NCI-H1694 (cell line): ENCODE results near the gene NXPE3.
A peak's percentile ranks its signal among the peaks of the same experiment; 100 is the strongest.
"Not testable (repeated sequence)": the region's sequence is repeated elsewhere in the genome, so short reads cannot be mapped to it uniquely, and the experiment has no call there.

Source experiments
- DNase-seq: peaks from one replicate; lab custom pipeline; 2025; lab: John Stamatoyannopoulos, UW

Gene NXPE3

DNA sequence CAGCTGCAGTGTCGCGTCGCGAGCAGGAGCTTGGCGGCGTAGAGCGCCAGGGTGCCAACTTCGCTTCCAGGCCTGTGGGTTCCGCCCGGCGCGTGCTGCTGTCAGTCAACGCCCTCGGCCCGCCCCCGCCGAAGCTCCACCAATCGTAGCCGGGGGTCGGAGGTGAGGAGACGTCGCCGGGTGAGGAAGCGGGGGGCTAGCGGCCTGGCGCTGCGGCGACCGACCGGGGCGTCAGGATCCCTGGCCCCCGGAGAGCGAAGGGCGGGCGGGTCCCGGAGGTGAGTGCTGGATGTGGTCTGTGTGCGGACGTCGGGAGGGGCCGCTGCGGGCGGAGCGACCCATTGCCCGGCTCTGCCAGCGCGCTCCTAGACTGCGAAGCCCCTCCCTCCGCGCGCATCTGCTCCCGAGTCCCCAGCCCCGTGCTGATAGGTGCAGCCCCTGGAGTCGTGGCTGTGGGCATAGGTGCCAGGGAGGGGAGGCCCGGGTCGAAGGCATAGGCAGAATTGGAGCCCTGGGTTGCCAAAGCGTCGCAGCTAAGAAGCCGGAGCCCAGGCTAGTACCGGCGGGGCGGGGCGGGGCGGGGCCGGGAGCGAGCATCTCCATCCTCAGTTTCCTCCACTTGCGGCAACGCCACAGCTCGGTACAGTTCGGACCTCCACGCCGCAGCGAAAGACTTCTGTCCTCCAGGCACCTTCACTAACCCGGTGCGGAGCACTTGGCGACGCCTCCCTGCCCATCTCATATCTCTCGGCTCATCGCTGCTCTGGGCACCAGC lies at the start of gene NXPE3:
NXPE3 (plus strand) TSS at position 165 of the 775 bp plus-strand sequence. CDS start 6,386 bp downstream, outside the sequence.
- peak; percentile 70 for DNase-seq

DNA sequence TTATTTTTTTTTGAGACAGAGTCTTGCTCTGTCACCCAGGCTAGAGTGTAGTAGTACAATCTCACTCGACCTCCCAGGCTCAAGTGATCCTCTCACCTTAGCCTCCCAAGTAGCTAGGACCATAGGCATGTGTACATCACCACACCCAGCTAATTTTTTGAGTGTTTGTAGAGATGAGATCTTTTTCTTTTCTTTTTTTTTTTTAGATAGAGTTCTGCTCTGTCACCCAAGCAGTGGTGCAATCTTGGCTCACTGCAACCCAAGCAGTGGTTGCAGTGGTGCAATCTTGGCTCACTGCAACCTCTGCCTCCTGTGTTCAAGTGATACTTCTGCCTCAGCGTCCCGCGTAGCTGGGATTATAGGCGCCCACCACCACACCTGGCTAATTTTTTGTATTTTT lies 49.4 kb upstream of the NXPE3 start:
- DNase-seq = no peak

DNA sequence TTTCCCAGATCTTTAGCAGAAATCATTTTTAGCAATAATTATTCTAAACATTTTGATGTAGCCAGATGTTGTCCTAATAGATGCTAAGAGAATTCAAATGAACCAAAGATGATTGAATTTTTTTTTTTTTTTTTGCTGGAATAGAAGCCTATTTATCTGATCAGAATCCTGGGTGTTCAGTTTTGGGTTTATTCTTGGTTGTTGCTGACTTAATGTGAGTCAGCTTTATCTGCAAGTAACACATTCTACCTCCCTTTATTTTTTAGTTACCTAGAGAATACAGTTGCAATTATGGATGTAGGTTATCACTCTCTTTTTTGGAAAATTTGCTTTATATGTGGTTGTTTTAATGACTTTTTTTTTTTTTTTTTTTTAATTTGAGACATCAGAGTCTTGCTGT lies 48.2 kb upstream of the NXPE3 start:
- no peak for DNase-seq

DNA sequence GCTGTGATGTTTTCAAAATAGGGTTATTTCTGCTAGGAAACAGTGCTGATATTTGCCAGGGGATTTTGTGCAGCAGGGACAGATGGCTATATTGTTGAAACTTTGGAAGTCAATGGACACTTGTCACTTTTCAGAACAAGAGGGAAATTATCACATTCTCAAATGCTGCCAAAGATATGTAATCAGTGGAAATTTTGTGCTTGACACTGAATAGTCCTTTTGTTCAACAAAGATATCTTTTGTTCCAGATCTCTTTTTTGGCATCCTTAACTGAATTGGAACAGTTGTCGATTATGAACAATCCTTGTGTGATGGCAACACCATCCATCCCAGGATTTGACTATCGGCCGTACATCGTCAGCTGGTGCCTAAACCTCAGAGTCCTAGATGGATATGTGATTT lies 46.8 kb upstream of the NXPE3 start:
- no peak for DNase-seq

DNA sequence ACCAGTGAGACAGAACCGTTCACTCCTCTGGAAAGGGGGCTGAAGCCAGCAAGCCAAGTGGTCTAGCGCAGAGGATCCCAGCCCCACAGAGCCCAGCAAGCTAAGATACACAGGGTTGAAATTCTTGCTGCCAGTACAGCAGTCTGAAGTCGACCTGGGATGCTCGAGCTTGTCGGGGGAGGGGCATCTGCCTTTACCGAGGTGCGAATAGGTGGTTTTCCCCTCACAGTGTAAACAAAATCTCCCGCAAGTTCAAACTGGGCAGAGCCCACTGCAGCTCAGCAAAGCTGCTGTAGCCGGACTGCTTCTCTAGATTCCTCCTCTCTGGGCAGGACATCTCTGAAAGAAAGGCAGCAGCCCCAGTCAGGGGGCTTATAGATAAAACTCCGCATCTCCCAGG lies 43.2 kb upstream of the NXPE3 start:
- DNase-seq = no peak

DNA sequence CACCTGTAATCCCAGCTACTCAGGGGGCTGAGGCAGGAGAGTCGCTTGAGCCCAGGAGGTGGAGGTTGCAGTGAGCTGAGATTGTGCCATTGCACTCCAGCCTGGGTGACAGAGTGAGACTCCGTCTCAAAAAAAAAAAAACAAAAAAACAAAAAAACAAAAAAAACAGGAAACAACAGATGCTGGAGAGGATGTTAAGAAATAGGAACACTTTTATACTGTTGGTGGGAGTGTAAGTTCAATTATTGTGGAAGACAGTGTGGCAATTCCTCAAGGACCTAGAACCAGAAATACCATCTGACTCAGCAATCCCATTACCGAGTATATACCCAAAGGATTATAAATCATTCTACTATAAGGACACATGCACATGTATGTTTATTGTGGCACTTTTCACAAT lies 37.1 kb upstream of the NXPE3 start:
- not testable (repeated sequence) for DNase-seq

DNA sequence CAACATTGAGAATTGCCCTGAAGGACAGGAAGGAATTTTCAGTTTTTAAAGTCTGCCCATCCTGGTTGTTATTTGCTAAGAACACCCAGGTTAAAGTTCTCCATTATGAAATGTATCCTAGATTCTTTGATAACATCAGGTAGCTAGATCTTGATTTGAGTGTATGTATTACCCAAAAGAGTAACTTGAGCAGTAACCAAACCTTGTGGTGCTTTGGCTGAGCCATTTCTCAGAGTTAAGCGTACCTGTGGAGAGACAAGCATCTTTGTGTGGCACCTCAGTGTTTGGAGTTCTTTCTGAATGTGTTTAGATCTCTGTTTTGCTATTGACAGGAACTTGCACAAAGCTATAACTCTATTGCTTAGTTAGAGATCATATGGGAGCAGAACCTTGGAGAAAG lies 34.2 kb upstream of the NXPE3 start:
- DNase-seq = no peak

DNA sequence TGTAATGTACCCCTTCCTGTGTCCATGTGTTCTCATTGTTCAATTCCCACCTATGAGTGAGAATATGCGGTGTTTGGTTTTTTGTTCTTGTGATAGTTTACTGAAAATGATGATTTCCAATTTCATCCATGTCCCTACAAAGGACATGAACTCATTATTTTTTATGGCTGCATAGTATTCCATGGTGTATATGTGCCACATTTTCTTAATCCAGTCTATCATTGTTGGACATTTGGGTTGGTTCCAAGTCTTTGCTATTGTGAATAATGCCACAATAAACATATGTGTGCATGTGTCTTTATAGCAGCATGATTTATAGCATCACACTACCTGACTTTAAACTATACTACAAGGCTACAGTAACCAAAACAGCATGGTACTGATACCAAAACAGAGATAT lies 33.1 kb upstream of the NXPE3 start:
- DNase-seq = not testable (repeated sequence)

DNA sequence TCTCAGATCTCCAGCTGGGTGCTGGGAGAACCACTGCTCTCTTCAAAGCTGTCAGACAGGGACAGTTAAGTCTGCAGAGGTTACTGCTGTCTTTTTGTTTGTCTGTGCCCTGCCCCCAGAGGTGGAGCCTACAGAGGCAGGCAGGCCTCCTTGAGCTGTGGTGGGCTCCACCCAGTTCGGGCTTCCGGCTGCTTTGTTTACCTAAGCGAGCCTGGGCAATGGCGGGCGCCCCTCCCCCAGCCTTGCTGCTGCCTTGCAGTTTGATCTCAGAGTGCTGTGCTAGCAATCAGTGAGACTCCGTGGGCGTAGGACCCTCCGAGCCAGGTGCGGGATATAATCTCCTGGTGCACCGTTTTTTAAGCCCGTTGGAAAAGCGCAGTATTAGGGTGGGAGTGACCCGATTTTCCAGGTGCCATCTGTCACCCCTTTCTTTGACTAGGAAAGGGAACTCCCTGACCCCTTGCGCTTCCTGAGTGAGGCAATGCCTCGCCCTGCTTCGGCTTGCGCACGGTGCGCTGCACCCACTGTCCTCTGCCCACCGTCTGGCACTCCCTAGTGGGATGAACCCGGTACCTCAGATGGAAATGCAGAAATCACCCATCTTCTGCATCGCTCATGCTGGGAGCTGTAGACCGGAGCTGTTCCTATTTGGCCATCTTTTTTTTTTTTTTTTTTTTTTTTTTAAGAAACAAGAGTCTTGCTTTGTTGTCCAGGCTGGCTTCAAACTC lies 25.5 kb upstream of the NXPE3 start:
- not testable (repeated sequence) for DNase-seq

DNA sequence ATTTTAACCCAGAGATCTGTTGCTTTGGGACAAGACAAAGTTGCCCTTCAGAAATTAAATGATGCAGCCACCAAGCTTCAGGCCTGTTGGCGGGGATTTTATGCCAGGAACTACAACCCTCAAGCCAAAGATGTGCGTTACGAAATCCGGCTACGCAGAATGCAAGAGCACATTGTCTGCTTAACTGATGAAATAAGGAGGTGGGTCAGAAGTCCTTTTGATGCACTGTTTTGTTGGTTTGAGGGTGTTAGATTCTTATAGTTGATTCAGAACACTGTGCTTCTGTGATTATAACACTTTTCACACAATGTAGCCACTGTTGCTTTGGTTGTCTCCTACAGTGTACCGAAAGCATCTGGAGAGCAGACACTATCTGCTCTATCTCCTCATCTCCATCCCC lies 20.8 kb upstream of the NXPE3 start:
- no peak for DNase-seq

DNA sequence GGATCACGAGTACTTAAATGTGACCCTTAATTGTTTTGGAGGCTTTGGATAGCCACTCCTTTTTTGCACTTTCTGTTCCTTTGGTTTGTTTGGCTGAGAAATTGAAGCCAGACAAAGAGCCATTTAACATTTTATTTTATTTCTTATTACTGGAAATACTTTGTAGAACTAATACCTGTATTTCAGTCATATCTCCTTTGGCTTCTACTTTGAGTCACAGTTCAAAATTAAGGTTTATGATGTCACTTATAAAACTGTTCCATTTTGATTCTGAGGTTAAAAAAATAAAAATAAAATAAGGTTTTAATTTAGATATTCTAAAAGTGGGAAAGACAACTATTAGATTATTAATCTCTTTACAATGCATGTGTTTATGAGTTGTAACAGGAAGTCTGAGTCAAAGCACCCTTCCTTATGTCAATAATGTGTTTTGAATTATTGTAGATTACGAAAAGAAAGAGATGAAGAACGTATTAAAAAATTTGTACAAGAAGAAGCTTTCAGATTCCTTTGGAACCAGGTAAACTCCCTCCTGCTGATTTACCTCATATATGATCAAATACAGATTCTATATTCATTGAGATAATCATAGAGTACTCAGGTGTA lies 16.9 kb upstream of the NXPE3 start:
- no peak for DNase-seq

DNA sequence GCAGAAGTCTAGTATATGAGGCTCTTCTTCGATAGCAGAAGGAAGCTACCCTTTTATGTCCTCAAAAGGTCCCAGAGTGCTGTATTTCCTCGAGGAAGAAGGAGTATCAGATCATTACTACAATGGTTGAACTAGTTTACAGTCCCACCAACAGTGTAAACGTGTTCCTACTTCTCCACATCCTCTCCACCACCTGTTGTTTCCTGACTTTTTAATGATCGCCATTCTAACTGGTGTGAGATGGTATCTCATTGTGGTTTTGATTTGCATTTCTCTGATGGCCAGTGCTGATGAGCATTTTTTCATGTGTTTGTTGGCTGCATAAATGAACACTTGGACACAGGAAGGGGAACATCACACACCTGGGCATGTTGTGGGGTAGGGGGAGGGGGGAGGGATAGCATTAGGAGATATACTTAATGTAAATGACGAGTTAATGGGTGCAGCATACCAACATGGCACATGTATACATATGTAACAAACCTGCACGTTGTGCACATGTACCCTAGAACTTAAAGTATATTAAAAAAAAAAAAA lies 1.2 kb upstream of the NXPE3 start:
- DNase-seq = not testable (repeated sequence)

DNA sequence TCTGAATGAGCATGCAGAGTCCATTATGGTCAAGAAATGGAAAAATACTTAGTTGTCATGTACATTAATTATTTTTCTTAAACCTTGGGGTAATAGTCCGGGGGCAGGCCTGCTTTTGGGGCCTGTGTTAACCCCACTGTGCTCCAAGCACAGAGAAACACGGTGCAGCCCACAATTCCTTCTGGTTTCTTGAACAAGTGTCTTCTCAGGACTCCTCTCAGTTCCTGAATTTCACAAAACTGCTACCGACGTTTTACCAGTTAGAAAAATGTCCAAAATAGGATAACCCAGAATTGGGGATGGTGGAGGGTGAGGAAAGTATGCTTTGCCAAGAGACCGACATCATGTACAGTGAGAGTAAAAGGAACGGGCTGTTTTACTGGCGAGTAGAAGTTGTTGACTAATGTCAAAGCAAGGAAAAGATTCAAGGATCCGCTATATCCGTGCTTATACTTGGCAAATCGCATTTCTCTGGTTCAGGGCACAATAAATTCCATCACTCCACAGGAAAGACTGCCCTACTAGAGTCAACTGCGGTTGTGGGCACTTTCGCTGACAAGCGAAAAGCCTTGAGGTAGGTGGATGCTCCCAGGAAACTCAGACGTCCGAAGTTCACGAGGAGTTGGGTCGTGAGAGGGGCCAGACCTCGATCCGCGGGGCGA lies 495 bp upstream of the NXPE3 start:
- DNase-seq = no peak

DNA sequence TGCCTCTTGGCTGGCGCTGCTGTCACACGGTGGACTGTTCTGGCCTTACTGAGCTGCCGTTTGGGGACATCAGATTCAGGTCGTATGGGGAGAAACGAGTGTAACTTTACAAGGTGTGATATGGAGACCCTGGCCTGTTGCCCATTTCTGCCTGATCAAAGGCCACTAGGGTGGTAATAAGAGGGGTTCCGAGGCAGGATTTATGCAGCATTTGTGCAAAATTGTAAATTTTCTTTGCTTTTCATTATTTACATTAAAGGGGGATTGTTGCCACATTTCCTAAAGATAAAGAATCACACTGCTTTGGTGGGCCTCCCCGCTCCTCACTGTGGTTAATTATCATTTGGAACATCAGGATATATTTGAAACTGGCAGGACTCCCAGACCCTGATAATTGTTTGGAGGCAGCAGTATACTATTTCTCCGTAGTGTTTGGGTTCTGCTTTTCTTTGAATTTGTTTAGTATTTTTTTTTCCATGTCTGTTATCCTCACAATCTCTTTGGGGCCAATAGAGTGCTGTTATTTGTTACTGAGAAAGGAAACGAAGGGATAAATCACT lies 891 bp downstream of the NXPE3 start:
- DNase-seq = peak; percentile 18

DNA sequence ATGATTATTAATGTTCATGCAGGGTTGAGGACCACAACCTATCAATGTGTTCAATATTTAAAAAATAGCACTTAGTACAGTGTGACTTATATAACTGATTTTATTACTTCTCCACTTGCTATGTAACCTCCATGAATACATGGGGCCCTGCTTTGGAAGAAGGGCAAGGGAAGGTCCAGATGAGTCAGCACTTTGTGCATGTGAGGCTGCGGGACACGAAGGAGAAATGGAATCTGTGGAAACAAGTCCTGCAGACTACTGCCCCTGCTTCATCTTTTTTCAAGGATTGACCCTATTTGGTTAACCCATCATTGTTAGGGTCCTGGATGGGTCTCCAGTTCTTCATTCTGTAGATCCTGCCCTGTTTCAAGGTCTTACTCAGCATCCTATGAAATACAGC lies 1.6 kb downstream of the NXPE3 start:
- DNase-seq = no peak

DNA sequence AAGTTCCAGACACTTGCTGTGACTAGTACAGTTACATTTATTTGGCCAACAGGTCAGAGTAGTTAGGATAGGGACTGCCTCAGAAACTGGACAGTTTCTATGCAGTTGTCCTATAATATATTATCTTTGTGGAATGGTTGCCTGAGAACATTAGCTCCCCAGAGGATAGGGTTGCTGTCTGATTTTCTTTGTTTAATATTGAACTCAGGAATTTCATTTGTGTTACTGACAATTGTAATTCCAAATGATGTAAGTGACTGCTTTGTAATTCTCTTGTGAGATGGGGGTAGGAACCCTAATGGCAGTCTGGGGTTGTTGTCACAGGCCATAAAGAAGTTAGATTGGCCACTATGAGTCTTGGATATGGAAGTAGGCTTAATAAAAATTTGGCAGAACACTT lies 2.2 kb downstream of the NXPE3 start:
- no peak for DNase-seq

DNA sequence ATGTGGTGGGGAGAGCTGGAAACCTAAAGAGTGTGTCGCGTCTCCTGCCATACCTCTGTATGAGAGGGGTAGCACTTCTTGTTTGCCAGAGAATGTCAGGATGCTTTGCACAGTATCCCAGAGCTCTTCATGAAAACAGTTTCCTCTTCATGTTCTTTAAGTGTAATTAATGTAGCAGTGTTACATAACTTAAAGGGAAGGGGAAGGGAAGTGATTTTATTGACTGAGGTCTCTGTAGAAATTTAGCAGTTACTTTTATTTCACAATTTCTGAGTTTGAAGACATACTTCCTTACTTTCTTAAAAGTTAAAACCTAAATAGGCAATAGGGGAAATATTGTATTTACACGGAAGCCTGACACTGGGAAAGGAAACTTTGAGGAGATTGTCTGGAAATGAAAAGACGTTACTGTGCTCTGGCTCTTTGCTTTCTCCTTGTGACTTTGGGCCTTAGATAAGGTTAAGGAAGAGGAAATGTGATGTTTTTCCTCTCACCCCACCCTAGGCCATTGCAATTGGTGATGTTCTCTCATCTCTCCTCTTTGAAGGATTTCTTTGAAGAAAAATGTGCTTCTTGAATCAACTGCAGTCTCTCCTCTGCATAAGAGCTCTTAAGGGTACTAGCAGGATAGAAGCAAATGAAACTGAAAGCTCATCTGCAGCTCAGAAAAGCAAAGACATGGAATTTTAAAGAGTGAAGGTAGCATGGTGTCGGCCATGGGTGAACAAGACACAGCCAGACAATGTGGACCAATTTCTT lies 6.0 kb downstream of the NXPE3 start:
- DNase-seq = no peak

DNA sequence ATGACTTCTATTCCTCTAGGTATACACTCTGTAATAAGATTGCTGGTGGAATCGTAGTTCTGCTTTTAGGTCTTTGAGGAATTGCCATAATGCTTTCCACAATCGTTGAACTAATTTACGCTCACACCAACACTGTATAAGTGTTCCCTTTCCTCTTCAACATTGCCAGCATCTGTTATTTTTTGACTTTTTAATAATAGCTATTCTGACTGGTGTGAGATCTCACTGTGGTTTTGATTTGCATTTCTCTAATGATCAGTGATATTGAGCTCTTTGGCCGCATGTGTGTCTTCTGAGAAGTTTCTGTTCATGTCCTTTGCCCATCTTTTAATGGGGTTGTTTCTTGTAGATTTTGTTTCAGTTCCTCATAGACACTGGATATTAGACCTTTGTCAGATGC lies 12.8 kb downstream of the NXPE3 start:
- no peak for DNase-seq

DNA sequence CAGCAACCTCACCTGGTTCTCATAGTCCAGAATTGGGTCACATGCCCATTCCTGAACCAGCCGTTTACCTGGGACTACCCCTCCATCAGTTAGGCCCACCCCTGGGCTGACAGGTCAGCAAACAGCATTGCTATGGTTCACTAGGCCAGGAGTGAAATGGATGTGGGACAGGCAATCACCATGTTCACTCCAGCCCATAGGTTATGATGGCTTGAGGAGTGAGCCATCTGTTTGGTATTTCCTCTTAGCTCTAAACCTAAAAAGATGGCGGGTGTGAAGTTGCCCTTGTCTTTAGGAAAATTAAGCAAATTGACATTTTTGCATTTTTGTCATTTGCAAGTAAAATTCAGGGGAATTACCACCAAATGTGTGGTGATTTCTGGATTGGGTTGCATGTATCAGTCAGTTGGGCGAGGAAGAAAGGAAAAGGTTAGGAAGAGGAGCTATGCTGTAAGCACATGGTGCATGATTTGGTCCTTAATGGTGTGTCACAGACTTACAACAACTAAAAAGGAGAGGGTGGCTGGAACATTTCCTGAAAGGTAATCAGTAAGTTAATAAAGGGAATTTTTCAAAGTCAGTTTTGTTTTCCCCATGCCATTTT lies 17.2 kb downstream of the NXPE3 start:
- DNase-seq = no peak

DNA sequence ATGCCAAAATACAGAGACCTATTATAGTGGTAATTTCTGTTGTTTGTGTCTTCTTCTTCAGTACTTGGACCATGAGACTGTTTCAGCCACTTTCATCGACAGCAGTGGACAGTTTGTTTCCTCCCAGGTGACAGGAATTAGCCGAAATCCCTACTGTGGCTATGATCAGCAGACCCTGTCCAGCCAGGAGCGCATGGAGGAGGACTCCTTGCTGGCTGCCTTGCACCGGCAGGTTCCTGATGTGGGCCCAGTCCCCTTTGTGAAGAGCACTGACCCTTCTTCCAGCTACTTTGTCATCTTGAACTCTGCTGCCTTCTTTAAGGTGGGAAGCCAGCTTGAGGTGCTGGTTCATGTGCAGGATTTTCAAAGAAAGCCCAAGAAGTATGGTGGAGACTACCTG lies 22.2 kb downstream of the NXPE3 start:
- no peak for DNase-seq

DNA sequence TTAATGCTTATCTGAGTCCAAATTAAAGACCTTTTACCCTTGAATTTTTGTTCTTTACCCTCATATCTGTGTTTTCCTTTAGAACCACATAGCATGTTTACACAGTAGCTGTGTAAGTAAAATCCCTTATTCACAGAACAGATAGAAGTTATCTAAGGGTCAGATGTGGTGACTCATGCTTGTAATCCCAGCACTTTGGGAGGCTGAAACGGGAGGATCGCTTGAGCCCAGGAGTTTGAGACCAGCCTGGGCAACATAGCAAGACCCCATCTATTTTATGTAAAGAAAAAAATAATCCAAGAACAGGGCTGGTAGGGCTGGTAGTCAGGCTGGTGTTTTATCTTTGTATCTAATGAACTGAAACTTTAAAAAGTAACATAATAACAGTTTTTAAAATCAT lies 23.2 kb downstream of the NXPE3 start:
- no peak for DNase-seq
